Neural cell (in vitro differentiated cells): ENCODE results near the gene PTPRD.

Experiments used
- CTCF ChIP-seq: fragments of 450-650 bp; IDR thresholded peaks from 2 replicates; pipeline ENCODE4 v1.5.1; 2014; ENCODE audit warnings: antibody characterized with exemption, mild to moderate bottlenecking, moderate library complexity; ENCODE audit not compliant: poor library complexity, severe bottlenecking
- EP300 ChIP-seq: fragments of 450-650 bp; conservative IDR thresholded peaks from 2 replicates; pipeline ENCODE4 v1.6.1; 2014; ENCODE audit warnings: antibody characterized with exemption, mild to moderate bottlenecking, moderate library complexity; ENCODE audit not compliant: poor library complexity, severe bottlenecking
- EZH2 ChIP-seq: fragments of 200-600, 300-800 bp; shearing (Covaris generic), sonication (generic); IDR thresholded peaks from 2 replicates; pipeline ENCODE4 v1.6.1; 2014; ENCODE audit warnings: antibody characterized with exemption, low read length, borderline replicate concordance, mild to moderate bottlenecking; ENCODE audit not compliant: insufficient read depth, poor library complexity, severe bottlenecking
- MXI1 ChIP-seq: fragments of 450-650 bp; conservative IDR thresholded peaks from 2 replicates; pipeline ENCODE4 v1.6.1; 2014; ENCODE audit warnings: antibody characterized with exemption, mild to moderate bottlenecking; ENCODE audit not compliant: poor library complexity, severe bottlenecking
- POLR2AphosphoS5 ChIP-seq: IDR thresholded peaks from 2 replicates; pipeline ENCODE4 v1.6.1; 2012
- RAD21 ChIP-seq: fragments of 450-650 bp; conservative IDR thresholded peaks from 2 replicates; pipeline ENCODE4 v1.6.1; 2014; ENCODE audit warnings: antibody characterized with exemption, mild to moderate bottlenecking, moderate library complexity
- REST ChIP-seq: IDR thresholded peaks from 2 replicates; pipeline ENCODE4 v1.6.1; 2012; ENCODE audit warnings: borderline replicate concordance
- SMC3 ChIP-seq: fragments of 450-650 bp; conservative IDR thresholded peaks from 2 replicates; pipeline ENCODE4 v1.6.1; 2014; ENCODE audit warnings: antibody characterized with exemption, mild to moderate bottlenecking, moderate library complexity; ENCODE audit not compliant: poor library complexity
- TAF1 ChIP-seq: IDR thresholded peaks from 2 replicates; pipeline ENCODE4 v1.6.1; 2012; ENCODE audit warnings: low read depth

GRCh38 chr9:8653111-8653510, 1959.7 kb downstream of the PTPRD start:
- TF ChIP-seq CTCF, result no peak
- TF ChIP-seq EP300, result no peak
- TF ChIP-seq TAF1, result no peak
- TF ChIP-seq EZH2, result no peak
- no peak for TF ChIP-seq MXI1
- no peak for TF ChIP-seq SMC3
- no peak for TF ChIP-seq REST
- TF ChIP-seq POLR2AphosphoS5, result no peak
- TF ChIP-seq RAD21, result no peak
